22Rv1 (cell line): Measurements from ENCODE around the gene SIGLEC1.

Source experiments
- ZFX ChIP-seq: fragments of 450-650 bp; IDR thresholded peaks from 2 replicates; pipeline ENCODE4 v1.6.1; 2017; ENCODE audit warnings: antibody characterized with exemption, borderline replicate concordance
- TF ChIP-seq, protein P1 (sequence below): fragments of 450-650 bp; IDR thresholded peaks from 2 replicates; pipeline ENCODE4 v1.5.1; 2017; ENCODE audit warnings: mild to moderate bottlenecking

DNA sequence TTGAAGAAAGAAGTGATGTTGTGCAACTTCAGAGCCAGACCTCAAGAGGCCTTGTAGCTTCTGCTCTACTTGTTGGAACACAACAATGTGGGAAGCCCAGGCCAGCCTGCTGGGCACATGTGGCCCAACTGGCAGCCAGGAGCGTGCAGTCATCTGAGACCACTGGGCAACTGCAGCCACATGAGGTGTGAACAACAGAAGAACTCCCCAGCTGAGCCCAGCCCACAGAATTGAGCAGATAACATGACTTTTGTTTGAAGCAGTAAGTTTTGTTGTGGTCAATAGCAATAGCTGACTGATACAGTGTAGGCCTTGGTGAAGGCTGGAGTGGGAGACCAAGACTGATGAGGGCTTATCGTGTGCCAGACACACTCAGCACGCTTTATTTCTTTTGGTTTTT, 22.0 kb downstream of the SIGLEC1 start:
- TF ChIP-seq, protein P1, sequence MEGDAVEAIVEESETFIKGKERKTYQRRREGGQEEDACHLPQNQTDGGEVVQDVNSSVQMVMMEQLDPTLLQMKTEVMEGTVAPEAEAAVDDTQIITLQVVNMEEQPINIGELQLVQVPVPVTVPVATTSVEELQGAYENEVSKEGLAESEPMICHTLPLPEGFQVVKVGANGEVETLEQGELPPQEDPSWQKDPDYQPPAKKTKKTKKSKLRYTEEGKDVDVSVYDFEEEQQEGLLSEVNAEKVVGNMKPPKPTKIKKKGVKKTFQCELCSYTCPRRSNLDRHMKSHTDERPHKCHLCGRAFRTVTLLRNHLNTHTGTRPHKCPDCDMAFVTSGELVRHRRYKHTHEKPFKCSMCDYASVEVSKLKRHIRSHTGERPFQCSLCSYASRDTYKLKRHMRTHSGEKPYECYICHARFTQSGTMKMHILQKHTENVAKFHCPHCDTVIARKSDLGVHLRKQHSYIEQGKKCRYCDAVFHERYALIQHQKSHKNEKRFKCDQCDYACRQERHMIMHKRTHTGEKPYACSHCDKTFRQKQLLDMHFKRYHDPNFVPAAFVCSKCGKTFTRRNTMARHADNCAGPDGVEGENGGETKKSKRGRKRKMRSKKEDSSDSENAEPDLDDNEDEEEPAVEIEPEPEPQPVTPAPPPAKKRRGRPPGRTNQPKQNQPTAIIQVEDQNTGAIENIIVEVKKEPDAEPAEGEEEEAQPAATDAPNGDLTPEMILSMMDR, result no peak
- no peak for TF ChIP-seq ZFX
